HG03439 (cell line): Measurements from ENCODE around the gene FBLN1.
"Not testable (repeated sequence)": the region's sequence is repeated elsewhere in the genome, so short reads cannot be mapped to it uniquely, and the experiment has no call there.

ENCODE experiments used
- ATAC-seq: cut with Tn5 transposase; IDR thresholded peaks from one replicate; pipeline ENCODE4 v1.9.1; 2021; ENCODE audit warnings: mild to moderate bottlenecking, moderate library complexity; ENCODE audit not compliant: unreplicated experiment

Gene FBLN1

GRCh38 chr22:45525480-45525879, 22.8 kb downstream of the FBLN1 start:
- ATAC-seq = no peak

DNA sequence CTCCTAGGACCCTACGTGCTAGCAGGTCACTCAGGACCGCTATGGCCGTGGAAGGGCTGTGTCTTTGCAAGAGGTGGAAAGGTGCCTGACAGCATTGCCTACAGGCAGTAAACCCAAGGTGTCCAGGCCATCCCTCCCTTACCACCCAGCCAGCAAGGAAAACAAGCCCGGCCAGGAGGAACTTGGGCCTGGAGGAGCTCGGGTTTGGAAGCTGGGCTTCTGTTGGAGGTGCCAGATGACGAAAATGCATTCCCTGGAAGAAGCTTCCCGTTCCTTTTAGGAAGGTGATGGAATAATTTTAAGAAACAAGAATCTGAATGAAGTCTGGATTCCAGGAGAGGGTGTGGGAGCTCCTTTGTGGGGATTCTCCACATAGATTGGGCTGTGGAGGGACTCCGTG, 23.6 kb downstream of the FBLN1 start:
- ATAC-seq = no peak

DNA sequence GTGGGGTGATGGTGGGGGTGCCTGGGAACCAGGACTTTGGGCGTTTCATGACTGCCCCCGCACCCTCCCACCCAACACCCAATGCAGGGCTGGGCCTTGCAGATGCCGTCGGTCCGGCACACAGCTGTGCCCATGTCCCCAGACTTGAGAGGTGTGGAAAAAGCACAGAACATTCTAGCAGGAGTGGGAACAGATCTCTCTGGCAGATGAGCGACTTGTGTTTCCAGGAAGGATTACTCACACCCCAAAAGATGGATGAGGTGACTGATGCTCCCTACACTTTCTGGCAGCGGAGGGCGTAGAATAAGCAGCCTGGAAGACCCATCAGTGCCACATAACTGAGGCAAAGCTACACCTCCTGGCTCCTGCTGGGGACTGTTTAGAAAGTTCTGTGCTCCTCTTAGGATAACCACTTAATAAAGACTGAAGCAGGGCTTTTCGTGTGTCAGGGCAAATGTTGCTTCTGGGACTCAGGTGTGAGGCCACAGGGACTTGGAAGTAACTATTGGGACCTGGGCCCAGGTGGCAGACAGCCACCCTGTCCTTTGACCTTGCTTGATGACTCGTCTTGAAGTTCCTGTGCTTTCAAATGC, 24.2 kb downstream of the FBLN1 start:
- no peak for ATAC-seq

GRCh38 chr22:45527456-45527855, 24.8 kb downstream of the FBLN1 start:
- no peak for ATAC-seq

DNA sequence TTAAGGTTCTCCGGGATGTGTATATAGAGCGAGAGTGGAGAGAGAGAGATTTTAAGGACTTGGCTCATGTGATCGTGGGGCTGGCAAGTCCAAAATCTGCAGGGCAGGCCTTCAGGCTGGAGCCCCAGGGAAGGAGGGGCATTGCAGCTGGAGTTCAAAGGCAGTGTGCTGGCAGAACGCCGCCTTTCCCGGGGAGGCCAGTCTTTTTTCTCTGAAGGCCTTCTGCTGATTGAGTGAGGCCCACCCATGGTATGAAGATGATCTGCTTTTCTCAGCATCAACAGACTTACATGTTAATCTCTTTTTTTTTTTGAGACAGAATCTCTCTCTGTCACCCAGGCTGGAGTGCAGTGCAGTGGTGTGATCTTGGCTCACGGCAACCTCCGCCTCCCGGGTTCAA, 25.4 kb downstream of the FBLN1 start:
- ATAC-seq = no peak

DNA sequence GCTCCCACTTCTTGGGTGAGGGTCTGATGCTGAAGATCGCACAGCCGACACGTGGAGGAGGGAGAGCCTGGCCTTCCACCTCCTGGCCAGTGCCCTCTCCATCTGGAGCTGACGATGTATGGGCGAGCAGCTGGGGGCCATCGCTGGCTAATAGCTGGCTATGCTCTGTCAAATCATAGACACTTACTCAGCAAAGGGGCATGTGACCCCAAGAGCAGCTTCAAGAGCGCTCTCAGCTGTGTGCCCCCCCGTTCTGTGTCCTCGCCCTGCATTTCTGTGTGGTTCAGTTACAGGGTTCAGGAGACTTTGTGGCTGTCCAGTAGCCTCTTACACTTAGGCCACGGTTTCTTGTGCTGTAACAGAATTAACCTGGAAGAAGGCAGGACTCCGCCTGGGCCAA, 26.4 kb downstream of the FBLN1 start:
- ATAC-seq = no peak

DNA sequence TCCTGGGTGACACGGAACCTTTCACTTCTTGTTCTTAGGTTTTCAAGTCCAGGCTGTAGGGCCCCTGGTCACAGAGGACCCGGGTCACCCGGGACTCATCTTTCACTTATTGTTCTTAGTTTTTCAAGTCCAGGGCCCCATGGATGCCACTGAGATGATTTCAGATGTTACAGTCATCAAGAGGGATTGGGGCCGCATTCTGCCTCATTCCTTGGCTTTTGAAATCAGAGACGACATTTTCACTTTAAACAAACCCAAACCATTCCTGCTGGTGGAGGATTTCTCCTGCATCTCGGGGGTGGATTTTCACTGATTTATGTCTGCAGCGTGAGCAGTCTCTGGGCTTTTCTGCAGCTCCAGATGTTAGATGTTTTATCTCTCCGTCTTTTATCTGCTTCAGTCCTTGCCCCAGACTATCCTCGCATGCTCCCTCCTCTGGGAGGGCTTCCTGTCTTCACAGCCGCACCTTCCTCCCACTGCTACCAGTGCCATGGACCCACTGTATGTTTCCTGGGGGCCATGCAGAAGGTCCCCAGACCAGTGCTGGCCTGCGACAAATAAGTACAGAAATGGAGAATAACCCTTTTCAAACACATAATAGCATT, 27.4 kb downstream of the FBLN1 start:
- ATAC-seq = no peak

- ATAC-seq = no peak
Observed at GRCh38 chr22:45531441-45532234, 29.0 kb downstream of the FBLN1 start.

DNA sequence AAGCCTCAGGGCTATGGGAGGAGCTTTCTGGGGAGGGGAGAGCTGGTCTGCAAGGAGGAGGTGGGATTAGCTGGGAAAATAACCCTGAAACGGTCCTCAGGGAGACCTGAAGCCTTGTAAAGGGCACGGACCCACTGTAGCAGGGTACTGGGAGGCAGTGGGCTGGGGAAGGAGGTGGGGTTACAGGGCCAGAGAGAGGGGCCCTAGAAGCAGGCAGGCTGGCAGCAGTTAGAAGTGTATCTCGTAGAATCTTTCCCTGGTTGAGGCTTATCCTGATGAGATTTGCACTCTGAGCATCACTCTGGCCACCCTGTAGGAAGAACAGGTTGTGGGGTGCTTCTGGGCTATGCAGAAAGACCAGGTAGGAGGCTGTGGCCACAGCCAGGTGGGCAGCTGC, 29.6 kb downstream of the FBLN1 start:
- no peak for ATAC-seq

GRCh38 chr22:45533703-45534102, 31.0 kb downstream of the FBLN1 start:
- no peak for ATAC-seq

DNA sequence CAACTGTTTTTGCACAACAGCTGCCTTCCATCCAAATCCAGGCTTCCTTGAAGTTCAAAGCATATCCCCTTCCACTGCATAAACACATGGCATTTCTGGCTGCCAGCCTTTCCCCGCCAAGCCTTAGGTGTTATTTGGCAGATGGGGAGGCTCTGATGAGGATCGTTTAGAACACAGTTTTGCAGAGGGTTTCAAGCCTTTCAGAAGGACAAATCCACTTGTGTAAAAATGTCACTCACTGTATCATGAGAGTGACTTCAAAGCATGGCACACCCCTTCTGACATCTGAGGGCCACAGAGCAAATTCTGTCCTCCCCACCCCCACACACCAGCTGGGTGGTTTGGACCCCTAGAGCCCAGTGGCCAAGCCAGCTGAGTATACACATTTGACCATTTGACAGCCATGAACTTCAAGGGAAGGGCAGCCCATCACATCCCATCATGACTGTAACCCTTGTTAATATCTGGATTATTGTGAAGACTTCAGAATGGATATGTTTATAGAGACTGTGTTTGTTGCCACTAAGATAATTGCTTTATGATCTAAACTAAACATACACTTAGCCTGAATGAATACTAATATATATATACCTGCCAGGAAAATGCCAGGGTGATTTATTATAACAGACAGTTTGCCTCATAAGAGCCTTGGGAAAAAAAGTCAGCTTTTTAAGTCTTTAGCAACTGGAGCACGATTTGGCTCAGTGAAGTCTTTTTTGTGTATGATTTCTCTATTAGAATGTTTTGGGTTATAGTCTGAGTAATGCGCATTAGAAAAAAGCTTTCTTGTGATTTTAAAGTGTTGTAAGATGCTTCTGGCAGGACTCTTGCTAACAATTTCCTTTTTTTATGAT, 31.9 kb downstream of the FBLN1 start:
- no peak for ATAC-seq

DNA sequence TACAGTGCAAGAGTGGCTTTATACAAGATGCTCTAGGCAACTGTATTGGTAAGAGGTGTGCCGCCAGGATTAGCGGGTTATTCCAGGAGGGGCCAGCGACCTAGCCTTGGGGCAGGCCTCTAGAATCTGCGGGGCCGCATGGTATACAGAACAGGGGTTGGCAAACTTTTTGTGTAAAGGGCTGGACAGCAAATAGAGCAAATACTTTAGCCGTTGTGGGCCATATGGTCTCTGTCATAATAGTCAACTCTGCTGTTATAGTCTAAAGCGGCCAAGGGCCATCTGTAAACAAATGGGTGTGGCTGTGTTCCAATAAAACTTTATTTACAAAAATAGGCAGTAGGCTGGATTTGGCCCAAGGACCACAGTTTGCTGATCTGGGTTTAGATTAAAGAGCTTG, 32.6 kb downstream of the FBLN1 start:
- ATAC-seq = no peak

GRCh38 chr22:45535835-45536234, 33.2 kb downstream of the FBLN1 start:
- ATAC-seq = not testable (repeated sequence)

DNA sequence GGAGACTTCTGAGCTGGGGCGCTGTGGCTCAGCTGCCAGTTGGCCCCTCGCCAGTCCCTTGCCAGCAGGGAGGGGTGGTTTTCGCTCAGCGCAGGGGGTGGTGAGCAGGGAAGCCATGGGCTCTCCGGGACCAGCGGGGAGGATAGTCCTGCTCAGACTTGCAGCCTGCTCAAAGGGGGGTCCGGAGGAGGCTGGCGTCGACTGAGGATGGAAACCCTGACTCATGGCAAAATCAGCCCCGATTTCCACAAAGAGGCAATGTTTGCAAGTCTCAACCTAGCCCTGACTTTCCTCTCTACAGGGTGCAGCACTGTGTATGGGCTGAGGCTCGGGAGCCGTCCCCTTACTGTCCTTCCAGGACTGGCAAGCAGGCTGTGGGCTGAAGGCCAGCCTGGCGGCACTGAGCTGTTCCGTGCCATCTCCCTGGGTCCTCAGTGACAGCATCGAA, 35.1 kb downstream of the FBLN1 start:
- no peak for ATAC-seq

DNA sequence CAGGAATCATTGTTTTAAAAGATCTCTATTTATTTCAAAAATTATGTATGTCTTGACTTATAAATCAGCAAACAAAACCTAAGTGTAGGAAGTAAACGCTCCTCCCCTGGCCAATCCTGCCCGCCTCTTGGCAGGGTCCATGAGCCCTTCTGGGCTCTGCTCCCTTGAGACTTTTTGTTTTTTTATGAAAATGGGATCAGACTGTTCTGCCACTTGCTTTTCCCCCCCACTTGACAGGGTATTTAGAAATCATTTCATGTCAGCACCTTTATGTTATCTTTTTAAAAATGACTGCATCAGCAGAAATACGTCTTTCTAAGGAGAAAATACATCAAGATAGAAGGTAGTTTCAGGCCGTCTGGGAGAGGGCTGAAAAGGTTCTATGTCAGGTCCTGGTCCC, 35.6 kb downstream of the FBLN1 start:
- no peak for ATAC-seq

DNA sequence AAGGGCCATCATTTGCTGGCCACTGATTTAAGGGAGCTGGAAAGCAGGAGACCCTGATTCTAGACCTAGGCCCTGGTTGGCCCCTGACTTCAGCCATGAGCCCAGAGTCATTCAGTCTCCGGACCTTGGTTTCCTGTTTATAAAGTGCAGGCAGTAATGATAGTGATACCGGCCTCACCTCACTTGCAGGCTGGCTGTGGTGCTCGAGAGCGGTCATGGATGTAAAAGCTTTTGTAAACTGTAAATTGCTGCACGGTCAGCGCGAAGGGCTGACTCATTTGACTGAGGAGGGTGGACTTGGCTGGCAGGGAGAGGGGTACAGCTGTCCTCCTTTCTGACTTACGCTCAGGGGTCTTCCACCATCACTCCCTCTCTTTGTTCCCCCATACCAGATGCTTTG, 37.4 kb downstream of the FBLN1 start:
- no peak for ATAC-seq

DNA sequence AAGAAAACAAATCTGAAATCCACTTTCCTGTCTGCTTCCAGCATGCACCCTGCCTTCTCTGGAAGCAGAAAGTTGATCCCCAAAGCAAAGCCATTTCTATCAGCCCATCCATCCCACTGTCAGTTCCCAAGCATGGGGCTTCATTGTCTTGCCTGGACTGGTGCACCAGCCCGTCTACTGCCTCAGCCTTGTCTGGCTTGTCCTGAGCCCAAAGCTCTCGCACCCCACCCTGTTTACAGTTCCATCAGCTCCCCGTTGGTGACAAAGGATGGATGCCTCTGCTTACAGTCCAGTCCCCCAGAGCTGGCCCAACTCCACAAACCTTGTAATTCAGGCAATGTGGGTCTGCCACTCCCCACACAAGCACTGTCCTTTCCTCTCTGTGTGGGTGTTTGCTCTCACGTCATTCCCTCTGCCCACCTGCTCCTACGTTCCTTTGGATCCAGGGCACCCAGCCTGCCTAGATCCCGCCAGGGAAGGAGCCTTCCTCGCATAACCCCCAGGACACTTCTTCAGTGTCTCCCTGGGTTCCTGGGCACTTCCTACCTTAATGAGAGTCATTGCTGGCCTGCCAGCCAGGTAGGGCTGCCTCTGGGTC, 38.8 kb downstream of the FBLN1 start:
- ATAC-seq = no peak

DNA sequence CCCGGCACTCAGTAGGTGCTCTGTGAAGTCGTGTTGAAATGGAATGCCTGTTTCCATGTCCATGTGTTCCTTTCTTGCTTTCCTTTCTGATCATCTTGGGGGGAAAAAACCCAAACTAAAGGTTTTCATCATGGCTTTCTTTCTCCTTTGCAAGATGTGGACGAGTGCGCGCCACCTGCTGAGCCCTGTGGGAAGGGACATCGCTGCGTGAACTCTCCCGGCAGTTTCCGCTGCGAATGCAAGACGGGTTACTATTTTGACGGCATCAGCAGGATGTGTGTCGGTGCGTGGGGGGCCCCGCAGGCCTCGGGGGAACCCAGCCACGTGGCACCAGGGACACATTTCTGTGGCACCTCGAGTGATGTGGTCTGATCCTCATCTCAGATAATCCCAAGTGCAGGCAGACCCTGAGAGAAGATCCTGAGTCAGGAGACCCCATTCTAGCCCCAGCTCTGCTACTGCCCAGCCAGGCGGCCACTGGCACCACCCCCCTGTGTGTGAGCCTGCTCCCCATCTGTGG, 39.4 kb downstream of the FBLN1 start:
- ATAC-seq = no peak

DNA sequence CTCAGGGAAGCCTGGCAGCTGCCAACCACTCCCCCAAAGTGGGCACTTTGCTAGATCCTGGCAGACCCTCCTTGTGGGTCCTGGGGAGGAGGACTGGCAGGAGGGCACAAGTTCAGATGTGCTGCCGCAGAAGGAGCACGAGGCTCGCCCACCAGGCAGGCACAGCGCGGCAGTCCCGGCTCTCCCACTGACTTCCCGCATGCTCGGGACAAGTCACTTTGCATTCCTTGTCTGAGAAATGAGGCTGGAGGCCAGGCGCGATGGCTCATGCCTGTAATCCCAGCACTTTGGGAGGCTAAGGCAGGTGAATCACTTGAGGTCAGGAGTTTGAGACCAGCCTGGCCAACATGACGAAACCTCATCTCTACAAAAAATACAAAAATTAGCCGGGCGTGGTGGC, 40.1 kb downstream of the FBLN1 start:
- ATAC-seq = not testable (repeated sequence)

- no peak for ATAC-seq
Observed at GRCh38 chr22:45543243-45543642, 40.6 kb downstream of the FBLN1 start.
